Measurements from ENCODE around the gene ANKRD63. TPM values are rescaled to one million over a fixed set of nuclear protein-coding genes. Genes with fewer than 3 reads are reported as not detected.

Gene ANKRD63
- total and polyA plus RNA-seq, 9 of the 15 experiments (the other 6 are each of a cell fraction or from before 2014, with no cell fraction given), result 1.3 to 2.0 (median 1.8) TPM; not detected in 6

DNA sequence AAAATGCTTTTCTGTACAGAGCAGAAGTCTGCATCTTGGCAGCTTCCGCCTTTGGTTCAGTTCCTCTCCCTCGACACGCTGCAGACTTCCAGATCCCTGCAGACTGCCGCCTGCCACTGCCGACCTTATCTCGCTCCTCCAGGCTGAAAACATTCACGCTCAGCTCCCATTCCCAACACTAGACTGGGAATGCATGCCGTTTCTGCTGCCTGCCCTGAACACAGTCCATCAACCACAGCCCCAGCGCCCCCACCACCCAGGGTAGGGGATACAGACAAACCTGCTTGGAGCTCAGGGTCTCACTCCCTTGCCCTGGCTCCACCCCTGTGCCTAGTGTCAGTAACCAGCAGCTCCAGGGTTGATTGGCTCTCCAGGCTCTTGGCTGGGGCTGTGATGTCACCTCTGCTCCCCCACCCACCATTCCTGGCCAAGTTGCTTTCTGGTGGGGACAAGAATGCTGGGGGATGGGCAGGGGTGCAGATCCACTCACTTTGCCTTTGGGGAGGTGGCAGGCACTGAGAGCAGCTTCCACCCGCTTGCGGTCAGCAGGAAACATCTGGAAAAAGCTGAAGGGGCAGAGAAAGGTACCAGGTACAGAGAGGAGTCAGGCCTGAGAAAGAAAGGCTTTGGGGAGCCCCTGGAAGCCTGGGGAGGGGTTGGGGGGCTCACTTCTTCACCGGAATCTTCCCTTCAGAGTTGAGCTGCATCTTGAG is 18.8 kb upstream of the ANKRD63 start (continued):
- TF ChIP-seq ZNF239 (CRISPR knock-in tag; IDR thresholded peaks at IDR 0.05) (no peak), CHD2 (IDR thresholded peaks at IDR 0.05; ENCODE audit: low read depth, low read length) (no peak), NR3C1 (CRISPR knock-in tag; IDR thresholded peaks at IDR 0.05) (no peak), CBX2 (IDR thresholded peaks at IDR 0.05; ENCODE audit: insufficient read depth, low read length, poor library complexity, severe bottlenecking) (no peak), U2AF2 (optimal IDR thresholded peaks at IDR 0.05; ENCODE audit: low read depth, low read length) (no peak), SMARCE1 (IDR thresholded peaks at IDR 0.05) (peak; percentile 71; the same call in 1 of the 2 replicates), PYGO2 (tag; IDR thresholded peaks at IDR 0.05) (no peak), CREBBP (IDR thresholded peaks at IDR 0.05; ENCODE audit: low read depth, low read length) (no peak), POLR2B (IDR thresholded peaks at IDR 0.05; ENCODE audit: low read depth, partially characterized antibody) (no peak), ILK (tag; IDR thresholded peaks at IDR 0.05; ENCODE audit: borderline replicate concordance, low read depth) (no peak), XRCC3 (IDR thresholded peaks at IDR 0.05) (no peak), CBFB (CRISPR knock-in tag; IDR thresholded peaks at IDR 0.05) (no peak), RBM39 (optimal IDR thresholded peaks at IDR 0.05; ENCODE audit: low read depth, low read length) (no peak), RFX7 (CRISPR knock-in tag; IDR thresholded peaks at IDR 0.05) (no peak), GATAD2B (IDR thresholded peaks at IDR 0.05; ENCODE audit: borderline replicate concordance) (no peak), NR0B1 (IDR thresholded peaks at IDR 0.05; ENCODE audit: partially characterized antibody) (no peak), ZNF253 (CRISPR knock-in tag; conservative IDR thresholded peaks at IDR 0.05) (no peak)
- TF ChIP-seq, protein P1, sequence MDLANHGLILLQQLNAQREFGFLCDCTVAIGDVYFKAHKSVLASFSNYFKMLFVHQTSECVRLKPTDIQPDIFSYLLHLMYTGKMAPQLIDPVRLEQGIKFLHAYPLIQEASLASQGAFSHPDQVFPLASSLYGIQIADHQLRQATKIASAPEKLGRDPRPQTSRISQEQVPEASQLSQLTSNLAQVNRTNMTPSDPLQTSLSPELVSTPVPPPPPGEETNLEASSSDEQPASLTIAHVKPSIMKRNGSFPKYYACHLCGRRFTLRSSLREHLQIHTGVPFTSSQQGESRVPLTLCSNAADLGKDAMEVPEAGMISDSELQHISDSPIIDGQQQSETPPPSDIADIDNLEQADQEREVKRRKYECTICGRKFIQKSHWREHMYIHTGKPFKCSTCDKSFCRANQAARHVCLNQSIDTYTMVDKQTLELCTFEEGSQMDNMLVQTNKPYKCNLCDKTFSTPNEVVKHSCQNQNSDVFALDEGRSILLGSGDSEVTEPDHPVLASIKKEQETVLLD (IDR thresholded peaks at IDR 0.05), result no peak
- TF ChIP-seq, protein P2, sequence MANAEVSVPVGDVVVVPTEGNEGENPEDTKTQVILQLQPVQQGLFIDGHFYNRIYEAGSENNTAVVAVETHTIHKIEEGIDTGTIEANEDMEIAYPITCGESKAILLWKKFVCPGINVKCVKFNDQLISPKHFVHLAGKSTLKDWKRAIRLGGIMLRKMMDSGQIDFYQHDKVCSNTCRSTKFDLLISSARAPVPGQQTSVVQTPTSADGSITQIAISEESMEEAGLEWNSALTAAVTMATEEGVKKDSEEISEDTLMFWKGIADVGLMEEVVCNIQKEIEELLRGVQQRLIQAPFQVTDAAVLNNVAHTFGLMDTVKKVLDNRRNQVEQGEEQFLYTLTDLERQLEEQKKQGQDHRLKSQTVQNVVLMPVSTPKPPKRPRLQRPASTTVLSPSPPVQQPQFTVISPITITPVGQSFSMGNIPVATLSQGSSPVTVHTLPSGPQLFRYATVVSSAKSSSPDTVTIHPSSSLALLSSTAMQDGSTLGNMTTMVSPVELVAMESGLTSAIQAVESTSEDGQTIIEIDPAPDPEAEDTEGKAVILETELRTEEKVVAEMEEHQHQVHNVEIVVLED (CRISPR knock-in tag; IDR thresholded peaks at IDR 0.05), result no peak
- TF ChIP-seq, protein P3, sequence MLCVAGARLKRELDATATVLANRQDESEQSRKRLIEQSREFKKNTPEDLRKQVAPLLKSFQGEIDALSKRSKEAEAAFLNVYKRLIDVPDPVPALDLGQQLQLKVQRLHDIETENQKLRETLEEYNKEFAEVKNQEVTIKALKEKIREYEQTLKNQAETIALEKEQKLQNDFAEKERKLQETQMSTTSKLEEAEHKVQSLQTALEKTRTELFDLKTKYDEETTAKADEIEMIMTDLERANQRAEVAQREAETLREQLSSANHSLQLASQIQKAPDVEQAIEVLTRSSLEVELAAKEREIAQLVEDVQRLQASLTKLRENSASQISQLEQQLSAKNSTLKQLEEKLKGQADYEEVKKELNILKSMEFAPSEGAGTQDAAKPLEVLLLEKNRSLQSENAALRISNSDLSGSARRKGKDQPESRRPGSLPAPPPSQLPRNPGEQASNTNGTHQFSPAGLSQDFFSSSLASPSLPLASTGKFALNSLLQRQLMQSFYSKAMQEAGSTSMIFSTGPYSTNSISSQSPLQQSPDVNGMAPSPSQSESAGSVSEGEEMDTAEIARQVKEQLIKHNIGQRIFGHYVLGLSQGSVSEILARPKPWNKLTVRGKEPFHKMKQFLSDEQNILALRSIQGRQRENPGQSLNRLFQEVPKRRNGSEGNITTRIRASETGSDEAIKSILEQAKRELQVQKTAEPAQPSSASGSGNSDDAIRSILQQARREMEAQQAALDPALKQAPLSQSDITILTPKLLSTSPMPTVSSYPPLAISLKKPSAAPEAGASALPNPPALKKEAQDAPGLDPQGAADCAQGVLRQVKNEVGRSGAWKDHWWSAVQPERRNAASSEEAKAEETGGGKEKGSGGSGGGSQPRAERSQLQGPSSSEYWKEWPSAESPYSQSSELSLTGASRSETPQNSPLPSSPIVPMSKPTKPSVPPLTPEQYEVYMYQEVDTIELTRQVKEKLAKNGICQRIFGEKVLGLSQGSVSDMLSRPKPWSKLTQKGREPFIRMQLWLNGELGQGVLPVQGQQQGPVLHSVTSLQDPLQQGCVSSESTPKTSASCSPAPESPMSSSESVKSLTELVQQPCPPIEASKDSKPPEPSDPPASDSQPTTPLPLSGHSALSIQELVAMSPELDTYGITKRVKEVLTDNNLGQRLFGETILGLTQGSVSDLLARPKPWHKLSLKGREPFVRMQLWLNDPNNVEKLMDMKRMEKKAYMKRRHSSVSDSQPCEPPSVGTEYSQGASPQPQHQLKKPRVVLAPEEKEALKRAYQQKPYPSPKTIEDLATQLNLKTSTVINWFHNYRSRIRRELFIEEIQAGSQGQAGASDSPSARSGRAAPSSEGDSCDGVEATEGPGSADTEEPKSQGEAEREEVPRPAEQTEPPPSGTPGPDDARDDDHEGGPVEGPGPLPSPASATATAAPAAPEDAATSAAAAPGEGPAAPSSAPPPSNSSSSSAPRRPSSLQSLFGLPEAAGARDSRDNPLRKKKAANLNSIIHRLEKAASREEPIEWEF (CRISPR knock-in tag; IDR thresholded peaks at IDR 0.05), result no peak

All from K562 (cell line).